Pancreas (tissue), 10 donors: ENCODE measurements around the gene OR2T10. TPM values are rescaled to one million over a fixed set of nuclear protein-coding genes. Genes with fewer than 3 reads are reported as not detected.

ENCODE experiments used
- ATAC-seq, 4 donors: fragments of 200-7000 bp; cut with Tn5 transposase; one replicate each; pipeline versions ENCODE4 v1.8.0 to v1.9.1; 2020; ENCODE audit warnings: mild to moderate bottlenecking in 4 of 4, moderate library complexity in 4 of 4
- DNase-seq, 6 donors: peaks; one replicate each; pipeline ENCODE4 v3.0.0-alpha.2; 2020
- FAIRE-seq: peaks from 2 replicates; lab custom pipeline; 2012; peaks lifted over from hg19 to GRCh38; lab: Jason Lieb, UNC
- H3K27ac ChIP-seq, 4 donors: fragments of 200-600 bp; sonication (generic); 1 replicate in 3 of 4; 2 replicates in 1 of 4; pipeline versions ENCODE4 v1.5.0 to v1.8.0; 2020
- H3K27me3 ChIP-seq, 4 donors: fragments of 200-600 bp; one replicate each; pipeline ENCODE4 v1.8.0; 2021
- H3K36me3 ChIP-seq, 3 donors: fragments of 200-600 bp; sonication (generic) in 1 of 3; one replicate each; pipeline versions ENCODE4 v1.5.0 to v1.8.0; 2020 to 2021
- H3K4me1 ChIP-seq, 3 donors: fragments of 200-600 bp; one replicate each; pipeline ENCODE4 v1.8.0; 2021
- H3K4me3 ChIP-seq, 4 donors: fragments of 200-600 bp; sonication (generic) in 2 of 4; one replicate each; pipeline versions ENCODE4 v1.5.0 to v1.8.0; 2020 to 2021
- H3K9me3 ChIP-seq, 4 donors: fragments of 200-600 bp; one replicate each; pipeline ENCODE4 v1.8.0; 2021
- WGBS, 2 donors: extraction: QIAGEN DNeasy Blood & Tissue Kit; methylation state at CpG; one replicate each; pipeline ENCODE4 v1.1.7; 2013; 5-methylcytosine and 5-hydroxymethylcytosine counted together
- intact Hi-C, 3 donors: fragments of 100-400 bp; cut with DNase I; formaldehyde crosslinking; loops; one replicate each; pipeline versions ENCODE4 v1.11.1 to v1.14.2; 2022
- polyA plus RNA-seq, 2 donors: library from polyadenylated mRNA; stranded (reverse); fragments of 200-250 nt; gene quantifications; one replicate each; pipeline ENCODE4 v1.2.3, GENCODE V29; 2013
- total RNA-seq, 6 donors: library from RNA; stranded (reverse); fragmentation: NEBNext Ultra II Directional in 4 of 6; extraction: Animal tissue kit (Norgen Biotek cat#: 25700) in 4 of 6; gene quantifications; one replicate each; pipeline versions ENCODE4 v1.2.1 to v1.2.4, GENCODE V29; 2021 to 2023
- TF ChIP-seq, protein P1 (sequence below), 4 donors: fragments of 200-600 bp; sonication (generic) in 3 of 4; IDR thresholded peaks; one replicate each; pipeline versions ENCODE4 v1.5.0 to v1.8.0; 2021; ENCODE audit warnings: antibody characterized with exemption in 4 of 4
- donor health status: healthy with polysubstance abuse.
- donor health status: DM: no; HTN: no; CAD: no; lungs with moderate emphysema.
- donor health status: DM: no; HTN: no; CAD: no.
- donor health status: control.
- donor health status: control.
- donor health status: Bipolar disorder and iron deficiency.
- donor health status: DM: yes; HTN: yes; CAD: no.
- donor health status: DM: no; HTN: no; CAD: no.
- donor health status: DM: no; HTN: no; CAD: no.
- donor health status: DM: yes; HTN: yes; CAD: no.

The OR2T10 gene
- total and polyA plus RNA-seq, 8 donors, result 0.12 to 0.23 (median 0.23) TPM; not detected in 5

DNA sequence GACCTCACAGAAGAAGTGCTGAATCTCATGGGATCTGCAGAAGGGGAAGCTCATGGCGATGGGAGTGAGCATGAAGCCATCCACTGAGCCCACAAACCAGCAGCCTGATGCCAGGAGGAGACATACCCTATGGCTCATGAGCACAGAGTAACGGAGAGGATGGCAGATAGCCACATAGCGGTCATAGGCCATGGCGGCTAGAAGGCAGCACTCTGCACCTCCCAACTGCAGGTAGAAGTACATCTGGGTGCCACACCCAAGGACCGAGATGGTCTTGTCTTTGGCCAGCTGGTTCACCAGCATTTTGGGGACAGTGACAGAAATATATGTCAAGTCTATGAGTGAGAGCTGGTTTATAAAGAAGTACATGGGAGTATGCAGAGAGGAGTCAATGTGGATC is 4.3 kb downstream of the OR2T10 start:
- H3K36me3 ChIP-seq, result no peaks in the 10 kb centered on the region
- ATAC-seq, result no peak
- no peaks in the 10 kb centered on the region for H3K9me3 ChIP-seq
- H3K4me3 ChIP-seq, result no peak overlapping the region
- WGBS, 2 donors, result 65 to 81% methylated on average over 5 of the region's 5 CpGs
- no peak overlapping the region for H3K27ac ChIP-seq
- FAIRE-seq, result no peak
- no peaks in the 10 kb centered on the region for H3K4me1 ChIP-seq
- intact Hi-C loops, result no loop called here
- no peak for DNase-seq
- H3K27me3 ChIP-seq, result no peaks in the 10 kb centered on the region
- TF ChIP-seq, protein P1, sequence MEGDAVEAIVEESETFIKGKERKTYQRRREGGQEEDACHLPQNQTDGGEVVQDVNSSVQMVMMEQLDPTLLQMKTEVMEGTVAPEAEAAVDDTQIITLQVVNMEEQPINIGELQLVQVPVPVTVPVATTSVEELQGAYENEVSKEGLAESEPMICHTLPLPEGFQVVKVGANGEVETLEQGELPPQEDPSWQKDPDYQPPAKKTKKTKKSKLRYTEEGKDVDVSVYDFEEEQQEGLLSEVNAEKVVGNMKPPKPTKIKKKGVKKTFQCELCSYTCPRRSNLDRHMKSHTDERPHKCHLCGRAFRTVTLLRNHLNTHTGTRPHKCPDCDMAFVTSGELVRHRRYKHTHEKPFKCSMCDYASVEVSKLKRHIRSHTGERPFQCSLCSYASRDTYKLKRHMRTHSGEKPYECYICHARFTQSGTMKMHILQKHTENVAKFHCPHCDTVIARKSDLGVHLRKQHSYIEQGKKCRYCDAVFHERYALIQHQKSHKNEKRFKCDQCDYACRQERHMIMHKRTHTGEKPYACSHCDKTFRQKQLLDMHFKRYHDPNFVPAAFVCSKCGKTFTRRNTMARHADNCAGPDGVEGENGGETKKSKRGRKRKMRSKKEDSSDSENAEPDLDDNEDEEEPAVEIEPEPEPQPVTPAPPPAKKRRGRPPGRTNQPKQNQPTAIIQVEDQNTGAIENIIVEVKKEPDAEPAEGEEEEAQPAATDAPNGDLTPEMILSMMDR (IDR thresholded peaks at IDR 0.05), result no peak

DNA sequence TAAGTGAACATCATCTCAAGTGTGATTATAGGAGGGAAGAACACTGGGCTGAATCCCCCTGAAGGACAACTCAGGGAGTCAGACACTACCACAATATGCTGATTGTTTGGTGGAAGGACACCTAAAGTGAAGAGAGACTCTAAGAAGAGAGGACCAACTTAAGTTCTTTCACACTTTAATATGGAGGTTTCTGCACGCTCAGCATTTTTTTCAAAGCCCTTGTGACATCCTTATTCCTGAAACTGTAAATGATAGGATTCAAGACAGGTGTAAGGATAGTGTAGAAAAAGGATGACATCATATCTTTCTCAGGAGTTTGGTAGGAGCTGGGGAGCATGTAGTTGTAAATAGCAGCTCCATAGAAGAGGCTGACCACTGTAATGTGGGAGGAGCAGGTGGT is 4.8 kb downstream of the OR2T10 start:
- no peaks in the 10 kb centered on the region for H3K36me3 ChIP-seq
- H3K4me1 ChIP-seq, result no peaks in the 10 kb centered on the region
- H3K27me3 ChIP-seq, result no peaks in the 10 kb centered on the region
- no peak for ATAC-seq
- DNase-seq, result no peak
- H3K4me3 ChIP-seq, result no peak overlapping the region
- no peak for FAIRE-seq
- TF ChIP-seq, protein P1 (IDR thresholded peaks at IDR 0.05), result no peak
- no peaks in the 10 kb centered on the region for H3K9me3 ChIP-seq
- 43 to 61% methylated on average over 1 of the region's 1 CpG for WGBS, 2 donors
- intact Hi-C loops, result no loop called here
- no peak overlapping the region for H3K27ac ChIP-seq

DNA sequence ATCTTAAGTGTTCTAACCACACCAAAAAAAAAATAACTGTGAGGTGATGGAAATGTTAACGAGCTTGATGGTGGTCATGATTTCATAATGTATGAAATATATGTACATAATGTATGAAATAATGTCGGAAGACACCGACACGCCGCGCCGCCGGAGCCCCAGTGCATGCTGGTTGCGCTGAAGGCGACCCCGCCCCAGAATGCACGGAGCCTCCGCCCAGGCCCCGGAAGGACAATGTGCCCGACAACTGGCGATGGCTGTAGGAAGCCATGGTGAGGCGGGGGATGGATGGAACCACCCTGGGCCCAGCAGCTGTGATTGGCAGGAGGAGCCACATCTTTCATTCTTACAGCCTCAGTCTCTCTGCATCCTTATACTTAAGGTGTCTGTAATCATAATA is 7.4 kb downstream of the OR2T10 start:
- no peaks in the 10 kb centered on the region for H3K36me3 ChIP-seq
- FAIRE-seq (no peak), ATAC-seq (no peak), DNase-seq (peak in 1 of 6 donors; percentile 22)
- WGBS, 2 donors, result 86 to 88% methylated on average over 17 of the region's 17 CpGs
- H3K4me1 ChIP-seq, result no peaks in the 10 kb centered on the region
- intact Hi-C loops, result no loop called here
- TF ChIP-seq, protein P1 (IDR thresholded peaks at IDR 0.05), result no peak
- H3K4me3 ChIP-seq, result no peak overlapping the region
- H3K27ac ChIP-seq, result no peak overlapping the region
- H3K9me3 ChIP-seq, result no peaks in the 10 kb centered on the region
- H3K27me3 ChIP-seq, result peaks cover 0 to 3% (median 0%) of the 10 kb centered on the region in 4 donors

DNA sequence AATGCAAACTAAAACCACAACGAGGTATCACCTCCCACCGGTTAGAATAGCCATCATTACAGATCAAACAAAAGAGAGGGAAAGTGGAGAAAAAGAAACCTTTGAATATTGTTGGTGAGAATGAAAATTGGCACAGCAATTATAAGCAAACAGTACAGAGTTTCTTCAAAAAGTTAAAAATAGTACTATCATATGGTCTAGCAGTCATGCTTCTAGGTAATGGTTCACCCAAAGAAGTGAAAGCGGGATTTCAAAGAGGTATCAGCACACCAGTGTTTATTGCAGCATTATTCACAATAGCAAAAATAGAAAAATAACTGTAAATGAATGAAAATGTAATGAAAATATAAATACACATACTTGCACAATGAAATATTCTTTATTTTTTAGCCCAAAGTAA is 8.2 kb downstream of the OR2T10 start:
- ATAC-seq, result no peak
- intact Hi-C loops, result no loop called here
- 54 to 76% methylated on average over 3 of the region's 3 CpGs for WGBS, 2 donors
- no peak overlapping the region for H3K4me3 ChIP-seq
- H3K9me3 ChIP-seq, result no peaks in the 10 kb centered on the region
- no peak overlapping the region for H3K27ac ChIP-seq
- no peaks in the 10 kb centered on the region for H3K4me1 ChIP-seq
- no peak for FAIRE-seq
- no peaks in the 10 kb centered on the region for H3K36me3 ChIP-seq
- peaks cover 0 to 3% (median 0%) of the 10 kb centered on the region in 4 donors for H3K27me3 ChIP-seq
- no peak for DNase-seq
- TF ChIP-seq, protein P1 (IDR thresholded peaks at IDR 0.05), result no peak

DNA sequence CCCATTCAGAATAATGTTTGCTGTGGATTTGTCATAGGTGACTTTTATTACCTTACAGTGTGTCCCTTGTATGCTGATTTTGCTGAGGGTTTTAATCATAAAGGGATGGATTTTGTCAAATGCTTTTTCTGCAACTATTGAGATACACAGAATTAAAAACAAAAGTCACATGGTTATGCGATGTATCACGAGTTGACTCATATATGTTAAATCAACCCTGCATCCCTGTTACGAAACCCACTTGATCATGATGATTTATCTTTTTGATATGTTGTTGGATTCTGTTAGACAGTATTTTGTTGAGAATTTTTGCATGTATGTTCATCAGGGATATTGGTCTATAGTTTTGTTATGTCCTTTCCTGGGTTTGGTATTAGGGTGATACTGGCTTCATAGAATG is 12.2 kb downstream of the OR2T10 start:
- Histone ChIP-seq H3K27ac (no peak overlapping the region), H3K4me1 (no peaks in the 10 kb centered on the region), H3K9me3 (no peaks in the 10 kb centered on the region), H3K27me3 (peaks cover 0 to 3% (median 0%) of the 10 kb centered on the region in 4 donors), H3K4me3 (no peak overlapping the region), H3K36me3 (no peaks in the 10 kb centered on the region)
- FAIRE-seq (no peak), ATAC-seq (no peak), DNase-seq (no peak)
- WGBS, 2 donors, result 56 to 69% methylated on average over 3 of the region's 3 CpGs
- intact Hi-C loops, result no loop called here
- TF ChIP-seq, protein P1 (IDR thresholded peaks at IDR 0.05), result no peak
